Urothelium cell line (cell line): Measurements from ENCODE around the gene ANKRD62.

ENCODE experiments used
- DNase-seq: peaks from one replicate; pipeline ENCODE4 v3.0.0; 2011; ENCODE audit warnings: low spot score, mixed read lengths
- FAIRE-seq: peaks from 2 replicates; lab custom pipeline; 2011; peaks lifted over from hg19 to GRCh38; lab: Jason Lieb, UNC

ANKRD62 gene

GRCh38 chr18:12093520-12094257 lies at the start of gene ANKRD62:
Gene ANKRD62, plus strand, starts transcription at chr18:12093843. Its CDS starts 175 bp downstream, at chr18:12094018.
- no peak for DNase-seq
- no peak for FAIRE-seq

- FAIRE-seq (no peak), DNase-seq (no peak)
Observed at GRCh38 chr18:12044591-12044990, 49.1 kb upstream of the ANKRD62 start.

GRCh38 chr18:12046046-12046750 lies 47.4 kb upstream of the ANKRD62 start:
- peak; percentile 71 for FAIRE-seq

GRCh38 chr18:12046751-12047335 lies 46.8 kb upstream of the ANKRD62 start:
- DNase-seq (no peak), FAIRE-seq (peak; percentile 9)

More at GRCh38 chr18:12046046-12046750, 47.4 kb upstream of the ANKRD62 start:
- DNase-seq = no peak

- FAIRE-seq = peak; percentile 35
Observed at GRCh38 chr18:12048010-12048826, 45.4 kb upstream of the ANKRD62 start.

GRCh38 chr18:12048827-12049175 lies 44.8 kb upstream of the ANKRD62 start:
- DNase-seq (no peak), FAIRE-seq (no peak)

More at GRCh38 chr18:12048010-12048826, 45.4 kb upstream of the ANKRD62 start:
- peak; percentile 59 for DNase-seq

- DNase-seq (no peak), FAIRE-seq (no peak)
Observed at GRCh38 chr18:12049978-12050811, 43.4 kb upstream of the ANKRD62 start.

- DNase-seq = no peak
- no peak for FAIRE-seq
Observed at GRCh38 chr18:12052866-12053265, 40.8 kb upstream of the ANKRD62 start.

- FAIRE-seq (no peak), DNase-seq (no peak)
Observed at GRCh38 chr18:12053289-12053688, 40.4 kb upstream of the ANKRD62 start.

GRCh38 chr18:12056034-12056883 lies 37.4 kb upstream of the ANKRD62 start:
- no peak for DNase-seq

GRCh38 chr18:12056884-12057402 lies 36.7 kb upstream of the ANKRD62 start:
- no peak for DNase-seq
- FAIRE-seq = peak; percentile 46

More at GRCh38 chr18:12056034-12056883, 37.4 kb upstream of the ANKRD62 start:
- FAIRE-seq = no peak

GRCh38 chr18:12057419-12058039 lies 36.1 kb upstream of the ANKRD62 start:
- DNase-seq (no peak), FAIRE-seq (peak; percentile 79)

- DNase-seq (no peak), FAIRE-seq (no peak)
Observed at GRCh38 chr18:12059334-12060181, 34.1 kb upstream of the ANKRD62 start.

- FAIRE-seq = peak; percentile 99
- DNase-seq = peak; percentile 95
Observed at GRCh38 chr18:12060182-12060870, 33.3 kb upstream of the ANKRD62 start.

GRCh38 chr18:12061685-12062084 lies 32.0 kb upstream of the ANKRD62 start:
- peak; percentile 9 for FAIRE-seq
- DNase-seq = no peak

GRCh38 chr18:12062974-12063373 lies 30.7 kb upstream of the ANKRD62 start:
- FAIRE-seq (no peak), DNase-seq (no peak)
